SK-MEL-5 (cell line): ENCODE measurements around the gene MAN1A1. TPM values are rescaled to one million over a fixed set of nuclear protein-coding genes. Genes with fewer than 3 reads are reported as not detected.
"Not testable (repeated sequence)": the region's sequence is repeated elsewhere in the genome, so short reads cannot be mapped to it uniquely, and the experiment has no call there.

Experiments used
- DNase-seq: peaks from one replicate; pipeline ENCODE4 v3.0.0-alpha.2; 2016; ENCODE audit warnings: low read depth, low spot score
- in situ Hi-C: cut with HindIII; loops from 2 replicates; pipeline ENCODE4 v1.10.0; 2016; ENCODE audit warnings: low sequenced_read_pairs, high pct_unique_total_duplicates, low pct_unique_long_range_greater_than_20kb
- total RNA-seq: library from RNA; depleted of rRNA; stranded (reverse); fragments of >200 nt; shearing (Covaris generic); gene quantifications from 2 replicates; pipeline ENCODE4 v1.2.3, GENCODE V29; 2014

MAN1A1 gene
- total RNA-seq, 1 experiment from 2014 or later, result 1.3 TPM

DNA sequence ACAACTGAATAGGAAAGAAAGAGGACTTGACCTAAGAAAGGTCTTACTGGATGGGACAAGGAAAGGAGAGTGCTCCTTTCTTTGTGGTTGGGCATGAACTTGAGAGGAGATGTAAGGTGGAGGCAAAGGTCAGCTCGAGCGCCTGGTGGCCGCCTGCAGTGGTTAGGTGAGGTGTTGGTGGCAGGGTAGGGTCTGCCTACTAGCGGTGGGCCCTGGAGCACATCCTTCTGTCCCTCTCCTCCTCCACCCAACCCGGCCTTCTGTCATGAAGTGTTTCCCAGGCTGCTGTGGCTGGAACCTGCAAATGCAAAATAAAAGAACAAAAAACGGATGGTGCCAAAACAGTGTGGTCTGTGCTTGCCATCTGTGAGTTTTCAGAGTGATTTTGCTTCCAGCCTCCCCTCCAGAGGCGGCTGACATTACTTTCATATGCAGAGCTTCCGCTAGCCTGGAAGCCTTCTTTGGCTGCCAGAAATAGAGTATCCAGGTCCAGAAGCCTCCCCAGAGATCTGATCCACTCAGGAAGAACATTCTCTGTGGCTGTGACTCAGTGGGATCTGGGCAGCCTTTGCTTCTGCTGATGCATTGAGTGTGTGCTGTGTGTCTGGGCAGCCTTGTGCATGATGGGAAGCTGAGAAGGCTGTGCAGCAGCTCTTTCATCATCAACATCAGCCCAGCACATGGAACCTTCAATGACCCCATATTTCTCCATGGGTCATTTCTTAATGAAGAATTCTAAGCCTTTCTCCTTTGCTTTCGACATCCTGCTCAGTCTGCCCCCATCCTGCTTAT lies 191.3 kb downstream of the MAN1A1 start:
- in situ Hi-C loops, result no loop called here
- no peak for DNase-seq

DNA sequence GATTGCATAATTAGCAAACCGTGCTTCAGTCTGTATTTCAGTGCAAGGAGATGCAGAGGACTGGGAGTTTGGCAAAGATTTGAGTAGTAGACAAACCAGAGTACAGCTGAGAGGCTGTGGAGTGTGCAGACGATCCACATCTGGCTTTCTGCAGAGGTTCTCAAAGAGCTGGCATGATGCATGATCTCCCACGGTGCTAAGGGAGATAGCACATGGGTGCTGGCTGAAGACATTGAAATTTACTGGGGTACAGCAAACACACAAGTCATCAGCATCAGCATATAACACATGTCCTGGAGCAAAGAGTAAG lies 192.1 kb downstream of the MAN1A1 start:
- DNase-seq, result no peak
- in situ Hi-C loops, result no loop called here

DNA sequence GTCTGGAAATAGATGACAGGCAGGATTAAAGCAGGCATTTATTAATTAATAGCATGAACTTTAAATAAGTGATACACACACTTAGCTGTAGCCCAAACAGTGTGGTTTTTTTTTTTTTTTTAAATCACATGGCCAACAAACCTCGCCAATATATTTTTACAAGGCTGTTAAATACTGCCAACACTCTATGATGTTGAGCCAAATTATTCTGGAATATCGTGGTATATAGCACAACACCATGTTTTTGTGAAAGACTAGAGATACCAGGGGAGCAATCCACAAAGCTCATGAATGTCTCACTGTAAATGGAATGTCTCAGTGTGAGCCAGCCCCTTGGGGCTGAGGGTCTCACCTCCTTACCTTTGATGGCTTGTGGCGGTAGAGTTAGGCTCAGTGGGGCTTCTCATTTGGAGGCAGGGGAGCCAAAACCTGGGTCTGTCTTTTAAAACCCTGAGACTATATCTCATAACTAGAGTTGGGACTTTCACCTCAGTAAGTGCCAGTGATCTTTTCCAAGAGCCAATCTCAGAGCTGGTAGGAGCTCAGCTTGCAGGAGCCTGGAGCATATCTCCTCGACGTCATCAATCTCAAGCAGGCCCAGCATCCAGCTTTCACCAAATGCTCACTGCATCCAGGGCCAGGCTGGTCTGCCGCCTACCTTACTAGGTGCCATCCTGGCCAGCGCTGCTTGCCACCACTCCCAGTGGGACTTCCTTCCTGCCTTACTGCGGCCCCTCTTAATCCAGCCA lies 192.6 kb downstream of the MAN1A1 start:
- in situ Hi-C loops, result no loop called here
- no peak for DNase-seq

GRCh38 chr6:119156082-119156481 lies 193.5 kb downstream of the MAN1A1 start:
- DNase-seq, in situ Hi-C loops: not testable (repeated sequence)

- DNase-seq, result no peak
- in situ Hi-C loops, result no loop called here
Observed at GRCh38 chr6:119152187-119152586, 197.4 kb downstream of the MAN1A1 start.

- no peak for DNase-seq
- in situ Hi-C loops, result no loop called here
Observed at GRCh38 chr6:119148825-119149525, 200.6 kb downstream of the MAN1A1 start.

- in situ Hi-C loops, result no loop called here
- DNase-seq, result peak; percentile 74
Observed at GRCh38 chr6:119148098-119148824, 201.3 kb downstream of the MAN1A1 start.

DNA sequence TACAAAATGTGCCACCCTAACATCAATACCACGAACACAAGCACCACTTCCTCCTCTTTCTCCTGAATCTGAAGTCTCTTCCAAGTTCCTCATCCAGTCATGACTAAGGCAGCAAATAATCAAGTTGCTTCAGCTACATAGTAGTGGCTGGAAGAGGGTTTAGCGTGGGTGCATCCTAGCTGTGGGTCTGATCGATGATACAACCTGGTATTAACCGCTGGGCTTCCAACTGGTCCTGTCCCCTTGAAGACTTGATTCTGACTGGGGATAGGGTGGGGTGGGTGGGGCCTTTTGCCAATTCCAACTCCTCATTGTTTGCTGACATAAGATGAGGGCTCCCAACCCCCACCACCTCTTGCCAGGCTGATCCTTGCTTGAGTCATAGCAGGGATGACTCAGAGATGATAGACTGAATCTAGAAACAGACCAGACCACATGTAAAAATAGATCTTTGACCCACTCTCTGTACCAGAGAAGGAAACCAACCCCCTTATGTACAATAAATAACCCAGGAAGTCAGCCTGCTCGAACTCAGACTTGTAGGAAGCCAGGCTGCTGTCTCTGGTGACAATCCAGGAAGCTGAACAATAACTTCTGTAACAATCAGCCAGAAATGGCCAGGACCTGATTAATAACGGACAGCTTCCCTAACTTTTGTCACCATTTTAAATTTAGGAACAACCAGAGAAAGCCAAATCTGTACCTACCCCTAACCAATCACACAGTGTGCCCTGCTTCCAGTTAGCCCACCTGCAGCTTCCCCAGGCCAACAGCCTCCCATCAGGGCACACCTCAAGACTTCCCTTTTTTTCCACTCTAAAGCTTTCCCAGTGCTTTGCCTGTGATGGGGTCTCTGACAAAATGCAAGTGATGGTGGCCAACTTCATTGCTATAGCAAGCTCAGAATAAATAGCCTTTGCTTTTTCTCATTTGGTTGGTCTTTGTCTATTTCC lies 202.2 kb downstream of the MAN1A1 start:
- in situ Hi-C loops, result no loop called here
- peak; percentile 61 for DNase-seq

DNA sequence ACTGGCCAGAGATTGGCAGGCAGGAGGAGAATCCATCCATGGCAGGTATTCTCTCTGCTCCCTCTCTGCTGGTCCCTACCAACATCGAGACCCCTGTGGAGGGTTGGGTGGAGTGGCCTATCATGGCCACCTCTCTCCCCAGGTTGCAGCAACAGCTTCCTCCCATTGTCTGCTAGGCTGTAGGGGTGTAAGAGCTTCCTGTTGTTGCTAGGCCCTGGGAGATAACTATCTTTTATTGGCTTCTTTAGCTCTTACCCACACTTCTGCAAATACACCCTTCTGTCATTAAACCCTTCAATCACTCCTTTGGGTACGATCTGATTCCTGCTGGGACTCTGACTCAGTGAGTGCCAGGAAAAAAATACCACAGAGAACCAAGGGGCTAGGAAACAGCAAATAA lies 204.4 kb downstream of the MAN1A1 start:
- in situ Hi-C loops, result no loop called here
- no peak for DNase-seq

GRCh38 chr6:119142637-119143036 lies 206.9 kb downstream of the MAN1A1 start:
- DNase-seq, result no peak
- in situ Hi-C loops, result no loop called here

DNA sequence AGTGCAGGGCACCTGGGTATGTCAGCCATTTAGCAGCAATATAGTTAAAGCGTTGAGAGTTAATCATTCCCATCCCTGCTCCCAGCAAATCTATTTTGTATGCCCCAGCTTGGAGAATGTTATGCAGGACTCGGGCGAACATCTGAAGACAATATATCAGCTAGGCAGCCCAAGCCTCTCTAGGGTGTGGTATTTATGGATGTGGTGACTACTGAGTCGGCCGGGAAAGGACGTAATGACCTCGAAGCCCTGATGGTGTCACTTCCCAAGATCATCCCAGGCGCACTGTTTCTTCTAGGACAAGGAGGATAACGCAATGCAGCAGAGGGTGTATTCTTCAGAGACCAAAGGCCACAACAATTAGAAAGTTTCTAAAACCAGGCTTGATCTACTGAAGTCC lies 207.5 kb downstream of the MAN1A1 start:
- no peak for DNase-seq
- in situ Hi-C loops, result no loop called here

- in situ Hi-C loops, result no loop called here
- no peak for DNase-seq
Observed at GRCh38 chr6:119140196-119141140, 209.1 kb downstream of the MAN1A1 start.

GRCh38 chr6:119138906-119139541 lies 210.5 kb downstream of the MAN1A1 start:
- DNase-seq, result peak; percentile 51
- in situ Hi-C loops, result no loop called here

DNA sequence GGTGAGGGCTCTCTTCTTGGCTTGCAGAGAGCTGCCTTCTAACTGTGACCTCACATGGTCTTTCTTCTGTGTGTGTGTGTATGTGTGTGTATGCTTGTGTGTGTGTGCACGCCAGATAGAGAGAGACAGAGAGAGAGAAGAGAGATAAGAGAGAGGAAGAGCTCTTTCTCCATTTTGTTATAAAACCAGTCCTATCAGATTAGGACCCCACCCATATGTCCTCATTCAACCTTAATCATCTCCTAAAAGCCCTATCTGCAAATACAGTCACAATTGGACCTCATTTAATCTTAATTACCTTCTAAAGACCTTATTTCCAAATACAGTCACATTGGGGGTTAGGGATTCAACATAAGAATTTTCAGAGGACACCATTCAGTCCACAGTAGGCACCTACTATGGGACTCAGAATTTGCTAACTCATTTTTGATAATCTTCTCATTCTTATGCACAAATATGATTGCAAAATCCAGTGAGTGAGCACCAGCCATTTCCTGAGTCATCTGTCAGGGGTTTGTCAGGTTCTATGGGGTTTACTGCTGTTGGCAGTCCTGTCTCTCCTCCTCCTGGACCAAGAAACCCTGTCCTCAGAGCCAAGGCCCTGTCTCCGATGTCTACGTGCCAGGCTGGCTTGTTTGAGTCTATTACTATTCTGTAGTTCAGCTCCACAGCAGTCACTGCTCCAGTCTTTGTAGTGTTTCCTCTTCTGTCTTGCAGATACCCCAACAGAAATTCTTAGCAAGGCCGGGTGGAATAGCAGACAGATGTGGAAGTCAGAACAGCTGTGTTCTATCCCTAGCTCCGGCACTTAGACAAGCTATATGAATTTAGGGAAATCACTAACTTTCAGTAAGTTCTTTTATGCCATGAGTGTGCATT lies 212.1 kb downstream of the MAN1A1 start:
- in situ Hi-C loops, result no loop called here
- no peak for DNase-seq

DNA sequence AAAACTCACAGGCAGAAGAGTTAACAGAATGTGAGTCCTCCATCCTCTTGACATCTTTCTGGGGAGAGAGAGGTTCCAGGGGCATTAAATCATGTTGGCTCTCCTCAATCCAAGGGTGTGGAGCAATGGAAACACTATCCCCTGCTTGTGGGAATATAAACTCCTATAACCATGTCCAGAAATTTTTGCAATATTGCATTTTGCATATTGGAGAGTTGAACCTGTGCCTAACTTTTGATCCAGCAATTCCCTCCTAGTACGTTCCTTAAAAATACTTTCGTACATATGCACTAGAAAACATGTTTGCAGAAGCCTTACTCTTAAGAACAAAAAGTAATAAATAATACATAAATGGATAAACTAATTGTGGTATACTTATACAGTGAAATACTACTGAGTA lies 214.8 kb downstream of the MAN1A1 start:
- no peak for DNase-seq
- in situ Hi-C loops, result no loop called here
